ENCODE results near the gene KCNQ1. TPM values are rescaled to one million over a fixed set of nuclear protein-coding genes. Genes with fewer than 3 reads are reported as not detected.

Gene KCNQ1
- total and polyA plus RNA-seq, 9 of the 15 experiments (the other 6 are each of a cell fraction or from before 2014, with no cell fraction given), result 0.44 TPM; not detected in 8

DNA sequence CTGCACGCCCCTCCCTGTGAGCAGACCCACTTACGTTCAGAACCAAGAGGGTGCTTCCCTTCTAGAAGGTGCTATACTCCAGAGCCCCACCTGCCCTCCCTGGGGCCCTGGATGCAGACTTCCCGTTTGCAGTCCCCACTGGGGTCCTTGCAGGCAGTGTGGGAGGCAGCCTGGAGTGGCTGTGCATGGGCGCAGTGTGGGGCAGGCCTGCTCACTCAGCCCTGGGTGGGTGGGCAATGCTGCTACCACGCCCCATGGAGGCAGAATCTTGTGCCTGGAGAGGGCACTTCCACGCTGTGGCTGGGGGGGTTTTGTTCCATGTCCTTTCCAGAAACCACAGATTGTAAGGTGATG, 138.8 kb downstream of the KCNQ1 start:
- Histone ChIP-seq H3K4me1 (replicated peaks in 1 of 2; ENCODE audit: control insufficient read depth in 2 of 2, insufficient read depth in 2 of 2, low read length in 2 of 2) (peaks cover 0 to 40% of the 10 kb centered on the region in 2 experiments; a peak in 2 of 5 replicates), H3K36me3 (ENCODE audit: control insufficient read depth, insufficient read depth, low read length) (no peaks in the 10 kb centered on the region), H4K20me1 (replicated peaks; ENCODE audit: control insufficient read depth, insufficient read depth, low read length) (peaks cover 14% of the 10 kb centered on the region; the same call in 1 of the 2 replicates), H3K9me1 (ENCODE audit: control insufficient read depth, insufficient read depth, low read length) (no peaks in the 10 kb centered on the region), H3K27me3 (ENCODE audit: control insufficient read depth in 2 of 2, insufficient read depth in 2 of 2, low read length in 2 of 2) (peaks cover 4 to 67% of the 10 kb centered on the region in 2 experiments; a peak in 4 of 5 replicates), H3K9me3 (replicated peaks; ENCODE audit: control insufficient read depth, insufficient read depth, low read depth, low read length) (no peaks in the 10 kb centered on the region), H3K4me3 (no peak overlapping the region), H2AFZ (ENCODE audit: low read depth, low read length) (no peak overlapping the region), H3K27ac (ENCODE audit: extremely low read depth, low read depth, low read length) (no peak overlapping the region), H3K4me2 (ENCODE audit: insufficient read depth, low read length) (no peak overlapping the region), H3K9ac (ENCODE audit: insufficient read depth in 1 of 2, low read depth in 2 of 2, low read length in 2 of 2) (no peak overlapping the region), H3K79me2 (ENCODE audit: control insufficient read depth, insufficient read depth, low read length) (no peaks in the 10 kb centered on the region)
- WGBS (ENCODE audit: insufficient coverage, low coverage, missing lambda C conversion rate), result 18% methylated on average over 4 of the region's 6 CpGs
- ATAC-seq (no peak), FAIRE-seq (no peak), DNase-seq (ENCODE audit: extremely low read depth in 1 of 4, low spot score in 3 of 4) (no peak)
- in situ Hi-C loops (cut with MboI), result no loop called here
- TF ChIP-seq, protein P1, sequence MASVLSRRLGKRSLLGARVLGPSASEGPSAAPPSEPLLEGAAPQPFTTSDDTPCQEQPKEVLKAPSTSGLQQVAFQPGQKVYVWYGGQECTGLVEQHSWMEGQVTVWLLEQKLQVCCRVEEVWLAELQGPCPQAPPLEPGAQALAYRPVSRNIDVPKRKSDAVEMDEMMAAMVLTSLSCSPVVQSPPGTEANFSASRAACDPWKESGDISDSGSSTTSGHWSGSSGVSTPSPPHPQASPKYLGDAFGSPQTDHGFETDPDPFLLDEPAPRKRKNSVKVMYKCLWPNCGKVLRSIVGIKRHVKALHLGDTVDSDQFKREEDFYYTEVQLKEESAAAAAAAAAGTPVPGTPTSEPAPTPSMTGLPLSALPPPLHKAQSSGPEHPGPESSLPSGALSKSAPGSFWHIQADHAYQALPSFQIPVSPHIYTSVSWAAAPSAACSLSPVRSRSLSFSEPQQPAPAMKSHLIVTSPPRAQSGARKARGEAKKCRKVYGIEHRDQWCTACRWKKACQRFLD (CRISPR knock-in tag; IDR thresholded peaks at IDR 0.05), result no peak
- TF ChIP-seq GTF2F1 (IDR thresholded peaks at IDR 0.05; ENCODE audit: low read depth, low read length) (no peak), ZFX (CRISPR knock-in tag; IDR thresholded peaks at IDR 0.05) (no peak), RAD21 (CRISPR knock-in tag; conservative IDR thresholded peaks at IDR 0.05 in 1 of 2, IDR thresholded peaks at IDR 0.05 in 1 of 2) (no peak), ZNF143 (CRISPR knock-in tag; IDR thresholded peaks at IDR 0.05) (no peak), RBM14 (IDR thresholded peaks at IDR 0.05; ENCODE audit: borderline replicate concordance, insufficient read depth, low read depth, low read length) (no peak), KDM4B (IDR thresholded peaks at IDR 0.05; ENCODE audit: borderline replicate concordance in 2 of 2, low read depth in 1 of 2) (no peak), POLR3G (IDR thresholded peaks at IDR 0.05; ENCODE audit: extremely low read depth, insufficient read length, insufficient replicate concordance) (no peak), EWSR1 (IDR thresholded peaks at IDR 0.05; ENCODE audit: borderline replicate concordance, low read depth, partially characterized antibody) (no peak)
- TF ChIP-seq, protein P2, sequence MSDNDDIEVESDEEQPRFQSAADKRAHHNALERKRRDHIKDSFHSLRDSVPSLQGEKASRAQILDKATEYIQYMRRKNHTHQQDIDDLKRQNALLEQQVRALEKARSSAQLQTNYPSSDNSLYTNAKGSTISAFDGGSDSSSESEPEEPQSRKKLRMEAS (CRISPR knock-in tag; IDR thresholded peaks at IDR 0.05), result no peak
- TF ChIP-seq, protein P3, sequence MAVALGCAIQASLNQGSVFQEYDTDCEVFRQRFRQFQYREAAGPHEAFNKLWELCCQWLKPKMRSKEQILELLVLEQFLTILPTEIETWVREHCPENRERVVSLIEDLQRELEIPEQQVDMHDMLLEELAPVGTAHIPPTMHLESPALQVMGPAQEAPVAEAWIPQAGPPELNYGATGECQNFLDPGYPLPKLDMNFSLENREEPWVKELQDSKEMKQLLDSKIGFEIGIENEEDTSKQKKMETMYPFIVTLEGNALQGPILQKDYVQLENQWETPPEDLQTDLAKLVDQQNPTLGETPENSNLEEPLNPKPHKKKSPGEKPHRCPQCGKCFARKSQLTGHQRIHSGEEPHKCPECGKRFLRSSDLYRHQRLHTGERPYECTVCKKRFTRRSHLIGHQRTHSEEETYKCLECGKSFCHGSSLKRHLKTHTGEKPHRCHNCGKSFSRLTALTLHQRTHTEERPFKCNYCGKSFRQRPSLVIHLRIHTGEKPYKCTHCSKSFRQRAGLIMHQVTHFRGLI (CRISPR knock-in tag; IDR thresholded peaks at IDR 0.05), result no peak
- BruUV-seq (replicated peaks), result no TSS peak
- ChIA-PET POLR2A (no interaction called here), CTCF (ENCODE audit: low intra/inter-chr PET ratio) (no interaction called here)
- intact Hi-C loops (cut with micrococcal nuclease), result no loop called here
